Hepatocyte (in vitro differentiated cells): ENCODE measurements around the gene TLL1.

Experiments
- EZH2 ChIP-seq: fragments of 200-600 bp; sonication (generic); IDR thresholded peaks from 2 replicates; pipeline ENCODE4 v1.6.1; 2016; ENCODE audit warnings: antibody characterized with exemption, mild to moderate bottlenecking, borderline replicate concordance
- EZH2phosphoT487 ChIP-seq: fragments of 200-600 bp; sonication (generic); IDR thresholded peaks from one replicate; pipeline ENCODE4 v1.6.1; 2018; ENCODE audit warnings: antibody characterized with exemption, mild to moderate bottlenecking, low read depth, moderate library complexity; ENCODE audit not compliant: unreplicated experiment, severe bottlenecking
- TF ChIP-seq, protein P1 (sequence below): fragments of 200-600 bp; sonication (generic); IDR thresholded peaks from 2 replicates; pipeline ENCODE4 v1.5.1; 2016; ENCODE audit warnings: antibody characterized with exemption, mild to moderate bottlenecking; ENCODE audit not compliant: poor library complexity

- TF ChIP-seq, protein P1, sequence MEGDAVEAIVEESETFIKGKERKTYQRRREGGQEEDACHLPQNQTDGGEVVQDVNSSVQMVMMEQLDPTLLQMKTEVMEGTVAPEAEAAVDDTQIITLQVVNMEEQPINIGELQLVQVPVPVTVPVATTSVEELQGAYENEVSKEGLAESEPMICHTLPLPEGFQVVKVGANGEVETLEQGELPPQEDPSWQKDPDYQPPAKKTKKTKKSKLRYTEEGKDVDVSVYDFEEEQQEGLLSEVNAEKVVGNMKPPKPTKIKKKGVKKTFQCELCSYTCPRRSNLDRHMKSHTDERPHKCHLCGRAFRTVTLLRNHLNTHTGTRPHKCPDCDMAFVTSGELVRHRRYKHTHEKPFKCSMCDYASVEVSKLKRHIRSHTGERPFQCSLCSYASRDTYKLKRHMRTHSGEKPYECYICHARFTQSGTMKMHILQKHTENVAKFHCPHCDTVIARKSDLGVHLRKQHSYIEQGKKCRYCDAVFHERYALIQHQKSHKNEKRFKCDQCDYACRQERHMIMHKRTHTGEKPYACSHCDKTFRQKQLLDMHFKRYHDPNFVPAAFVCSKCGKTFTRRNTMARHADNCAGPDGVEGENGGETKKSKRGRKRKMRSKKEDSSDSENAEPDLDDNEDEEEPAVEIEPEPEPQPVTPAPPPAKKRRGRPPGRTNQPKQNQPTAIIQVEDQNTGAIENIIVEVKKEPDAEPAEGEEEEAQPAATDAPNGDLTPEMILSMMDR = no peak
- no peak for TF ChIP-seq EZH2phosphoT487
- TF ChIP-seq EZH2 = no peak
Observed at GRCh38 chr4:165915215-165915614, 42.2 kb downstream of the TLL1 start.
